MV-4-11 (cell line): ENCODE measurements around the gene RSPH9.
A peak's percentile ranks its signal among the peaks of the same experiment; 100 is the strongest.
"Not testable (repeated sequence)": the region's sequence is repeated elsewhere in the genome, so short reads cannot be mapped to it uniquely, and the experiment has no call there.

Source experiments
- DNase-seq: peaks from one replicate; lab custom pipeline; 2025; lab: John Stamatoyannopoulos, UW

Gene RSPH9

DNA sequence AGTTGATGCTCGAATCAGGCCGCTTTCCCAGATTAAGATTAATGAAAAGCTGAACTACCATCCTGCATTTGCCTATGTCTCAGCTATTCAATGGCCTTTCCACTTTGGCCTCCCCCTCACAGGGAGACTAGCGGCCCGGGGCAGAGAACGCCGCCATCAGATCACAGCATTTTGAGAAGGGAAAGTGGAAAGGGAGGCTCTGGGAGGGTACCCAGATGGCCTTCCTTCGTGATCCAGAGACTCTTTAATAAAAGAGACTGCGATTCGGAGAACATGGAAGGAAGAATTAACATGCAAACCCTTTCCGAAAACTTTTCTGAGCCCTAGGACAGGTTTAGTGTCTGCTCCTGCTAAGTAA lies 42.2 kb downstream of the RSPH9 start:
- no peak for DNase-seq

GRCh38 chr6:43687437-43688347 lies 42.9 kb downstream of the RSPH9 start, which contains the start of gene MRPS18A:
TSS of gene MRPS18A (minus strand) at chr6:43687791. CDS start at chr6:43687779, 12 bp downstream.
- DNase-seq: peak; percentile 57

- DNase-seq: no peak
These were observed 44.6 kb downstream of the RSPH9 start for GRCh38 chr6:43689421-43689820.

GRCh38 chr6:43695215-43695966 lies 50.6 kb downstream of the RSPH9 start:
- no peak for DNase-seq

DNA sequence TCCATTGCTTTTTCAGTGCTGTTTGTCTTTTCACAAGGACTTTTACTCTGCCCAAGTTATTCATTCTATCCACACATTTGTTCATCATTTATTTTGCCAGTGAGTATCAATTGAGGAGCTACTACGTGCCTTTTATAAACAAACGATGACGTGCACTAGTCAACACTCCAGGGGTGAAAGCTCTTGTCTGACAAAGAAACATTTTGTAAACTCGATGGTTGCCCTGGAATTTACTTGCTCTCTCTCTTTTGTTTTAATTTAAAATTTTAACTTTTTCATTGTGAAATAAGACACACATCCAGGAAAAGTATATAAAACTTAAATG lies 51.1 kb downstream of the RSPH9 start:
- no peak for DNase-seq

DNA sequence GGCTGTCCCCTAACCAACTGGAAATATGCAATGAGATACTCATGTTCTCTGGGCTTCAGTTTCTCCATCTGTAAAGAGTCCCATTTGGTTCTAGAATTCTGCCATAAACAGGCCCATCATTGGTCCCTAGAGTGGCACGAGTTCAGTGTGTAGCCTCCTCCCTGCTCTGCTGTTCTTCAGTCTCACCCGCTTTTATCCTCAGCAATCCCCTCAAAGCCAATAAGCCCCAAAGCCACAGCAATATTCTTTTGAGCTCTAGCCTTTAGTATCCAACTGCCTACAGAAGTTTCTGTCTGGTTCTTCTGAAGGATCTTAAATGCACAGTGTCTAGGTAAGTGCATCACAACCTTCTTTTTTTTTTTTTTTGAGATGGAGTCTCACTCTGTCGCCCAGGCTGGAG lies 52.6 kb downstream of the RSPH9 start:
- no peak for DNase-seq

DNA sequence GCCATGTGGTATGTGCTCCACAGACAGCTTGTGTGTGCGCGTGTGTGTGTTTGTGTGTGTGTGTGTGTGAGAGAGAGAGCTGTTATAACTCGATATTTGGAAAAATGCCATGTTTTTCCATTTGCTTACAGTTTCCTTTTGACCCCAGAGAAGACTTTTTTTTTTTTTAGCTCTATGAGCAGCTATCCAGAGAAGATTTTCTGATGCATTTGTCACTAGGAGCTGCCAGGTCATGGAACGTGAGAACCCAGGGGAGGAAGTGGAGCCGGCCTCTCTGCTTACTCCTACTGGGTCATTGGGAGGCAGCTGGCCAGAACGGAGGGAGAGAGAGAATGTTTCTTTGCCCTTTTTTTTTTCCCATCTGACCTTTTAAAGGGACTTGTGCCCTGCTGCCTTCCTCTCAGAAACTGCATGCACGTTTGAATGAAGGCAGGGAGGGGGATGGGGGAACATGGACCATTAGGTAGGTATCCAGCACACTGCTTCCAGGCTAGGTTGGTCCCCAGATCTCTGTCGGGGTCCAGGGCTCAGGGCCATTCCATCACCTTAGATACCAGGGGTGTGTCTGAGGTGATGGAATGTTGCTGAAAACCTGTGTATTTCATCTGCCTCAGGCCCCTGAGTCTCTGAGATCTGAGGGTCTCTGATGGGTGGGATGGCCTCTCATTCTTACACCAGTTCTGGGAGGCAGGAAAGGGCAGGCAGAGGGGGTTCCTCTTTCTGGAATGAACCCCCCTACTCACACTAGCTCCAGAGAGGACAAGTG lies 53.9 kb downstream of the RSPH9 start:
- DNase-seq: no peak

GRCh38 chr6:43699564-43700186 lies 54.8 kb downstream of the RSPH9 start:
- DNase-seq: no peak

DNA sequence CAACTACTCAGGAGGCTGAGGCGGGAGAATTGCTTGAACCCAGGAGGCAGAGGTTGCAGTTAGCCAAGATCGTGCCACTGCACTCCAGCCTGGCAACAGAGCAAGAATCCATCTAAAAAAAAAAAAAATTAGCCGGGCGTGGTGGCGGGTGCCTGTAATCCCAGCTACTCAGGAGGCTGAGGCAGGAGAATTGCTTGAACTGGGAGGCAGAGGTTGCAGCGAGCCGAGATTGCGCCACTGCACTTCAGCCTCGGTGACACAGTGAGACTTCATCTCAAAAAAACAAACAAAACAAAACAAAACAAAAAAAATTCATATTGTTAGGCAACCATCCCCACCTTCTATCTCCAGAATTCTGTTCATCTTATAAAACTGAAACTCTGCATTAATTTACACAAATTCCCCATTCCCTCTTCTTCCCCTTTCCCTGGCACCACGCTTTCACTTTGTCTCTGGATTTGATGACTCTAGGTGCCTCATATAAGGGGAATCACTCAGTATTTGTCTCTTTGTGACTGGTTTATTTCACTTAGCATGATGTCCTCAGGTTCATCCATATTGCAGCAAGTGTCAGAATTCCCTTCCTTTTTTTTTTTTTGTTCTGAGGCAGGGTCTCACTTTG lies 56.2 kb downstream of the RSPH9 start:
- not testable (repeated sequence) for DNase-seq

DNA sequence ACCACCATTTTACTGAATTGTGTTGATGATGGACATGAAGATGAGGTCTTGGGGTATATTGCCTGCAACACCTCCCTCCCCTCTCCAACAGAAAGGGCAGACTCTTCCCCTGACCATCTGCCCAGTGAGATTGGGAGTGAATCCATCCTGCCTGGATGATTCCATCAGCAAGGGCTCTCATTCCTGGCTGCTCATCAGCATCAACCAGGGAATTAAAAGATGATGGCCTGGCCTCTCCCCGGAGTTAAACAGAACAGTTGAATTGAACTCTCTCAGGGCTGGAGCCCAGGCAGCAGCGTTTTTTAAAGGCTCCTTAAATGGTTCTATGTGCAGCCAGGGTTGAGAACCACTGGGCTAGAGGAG lies 57.3 kb downstream of the RSPH9 start:
- no peak for DNase-seq

DNA sequence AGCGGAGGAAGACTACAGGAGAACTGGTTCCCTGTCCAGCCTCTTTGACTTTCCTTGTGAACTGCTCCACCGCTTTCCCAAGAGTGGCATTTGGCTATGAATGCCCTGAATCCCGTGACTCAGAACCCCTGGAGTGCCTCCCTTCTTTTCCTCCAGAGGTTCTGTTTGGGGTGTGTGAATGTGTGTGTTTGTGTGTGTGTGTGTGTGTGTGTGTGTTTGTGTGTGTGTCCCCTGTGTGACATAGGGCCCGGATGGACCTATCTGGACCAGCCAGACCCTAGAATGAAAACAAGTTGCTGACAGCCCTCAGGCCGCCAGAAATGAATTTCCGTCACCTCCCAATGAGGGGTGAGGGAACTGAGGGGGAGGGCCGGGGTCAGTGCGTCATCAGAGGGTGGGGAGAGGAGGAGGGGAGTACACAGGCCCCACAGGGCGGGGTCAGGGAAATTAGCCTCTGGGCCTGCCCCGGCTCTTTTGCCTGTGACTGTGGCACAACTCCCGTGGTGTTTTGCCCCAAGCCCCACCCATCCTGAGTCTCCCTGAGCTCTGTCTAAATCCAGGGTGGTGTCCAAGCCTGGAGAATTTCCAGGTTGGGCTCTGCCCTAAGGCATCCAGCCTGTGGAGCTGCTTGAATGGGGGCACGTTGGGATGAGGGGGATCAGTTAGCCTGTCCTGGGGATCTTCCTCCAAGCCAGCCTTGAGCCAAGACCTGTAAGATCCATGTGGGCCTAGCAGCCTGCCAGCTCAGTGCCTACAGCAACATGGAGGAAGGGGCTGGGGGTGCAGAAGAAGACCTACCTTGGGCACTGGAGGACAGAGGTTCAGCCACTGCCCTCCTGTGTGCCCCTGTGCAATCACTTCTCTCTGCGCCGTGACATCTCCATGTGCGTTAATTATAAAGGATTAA lies 58.0 kb downstream of the RSPH9 start:
- DNase-seq: no peak

- peak; percentile 58 for DNase-seq
These were observed 58.9 kb downstream of the RSPH9 start for GRCh38 chr6:43703512-43704429.

- peak; percentile 81 for DNase-seq
These were observed 61.2 kb downstream of the RSPH9 start for GRCh38 chr6:43705996-43706395.

GRCh38 chr6:43706788-43707187 lies 62.0 kb downstream of the RSPH9 start:
- DNase-seq: peak; percentile 45

DNA sequence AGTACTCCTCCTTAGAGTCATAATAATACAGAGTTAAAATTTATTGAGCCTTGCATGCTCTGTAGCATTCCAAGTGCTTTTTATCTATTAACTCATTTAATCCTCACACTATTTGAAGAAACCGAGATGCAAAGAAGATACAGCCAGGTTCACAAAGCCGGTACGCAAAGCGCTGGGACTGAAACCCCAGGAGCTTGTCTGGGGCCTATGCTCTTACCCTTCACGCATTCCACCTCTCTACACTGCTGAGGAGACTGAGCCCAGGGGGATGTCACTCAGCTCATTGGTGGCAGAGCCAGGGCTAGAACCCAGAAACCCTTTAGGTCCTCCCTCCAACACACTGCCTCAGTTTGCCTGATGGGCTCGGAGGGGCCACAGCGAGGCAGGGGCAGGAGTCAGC lies 62.4 kb downstream of the RSPH9 start:
- DNase-seq: no peak

DNA sequence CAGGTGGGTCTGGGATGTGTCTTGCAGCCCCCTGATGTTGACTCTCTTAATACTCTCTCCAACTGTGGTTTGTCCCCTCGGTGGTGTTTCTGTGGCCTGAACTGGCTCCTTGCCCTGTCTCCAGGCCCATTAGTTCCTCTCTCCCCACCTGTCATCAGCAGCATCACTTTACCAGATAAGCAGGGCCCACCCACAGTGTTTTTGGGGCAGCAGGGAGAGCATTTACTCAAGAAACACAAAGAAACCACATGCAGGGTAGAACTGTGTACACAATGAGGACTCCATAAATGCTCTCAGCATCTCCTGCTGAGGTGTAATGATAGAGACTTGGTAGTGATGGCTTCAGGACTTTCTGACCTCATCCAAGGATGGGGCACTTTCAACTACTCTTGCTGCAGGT lies 62.9 kb downstream of the RSPH9 start:
- no peak for DNase-seq

DNA sequence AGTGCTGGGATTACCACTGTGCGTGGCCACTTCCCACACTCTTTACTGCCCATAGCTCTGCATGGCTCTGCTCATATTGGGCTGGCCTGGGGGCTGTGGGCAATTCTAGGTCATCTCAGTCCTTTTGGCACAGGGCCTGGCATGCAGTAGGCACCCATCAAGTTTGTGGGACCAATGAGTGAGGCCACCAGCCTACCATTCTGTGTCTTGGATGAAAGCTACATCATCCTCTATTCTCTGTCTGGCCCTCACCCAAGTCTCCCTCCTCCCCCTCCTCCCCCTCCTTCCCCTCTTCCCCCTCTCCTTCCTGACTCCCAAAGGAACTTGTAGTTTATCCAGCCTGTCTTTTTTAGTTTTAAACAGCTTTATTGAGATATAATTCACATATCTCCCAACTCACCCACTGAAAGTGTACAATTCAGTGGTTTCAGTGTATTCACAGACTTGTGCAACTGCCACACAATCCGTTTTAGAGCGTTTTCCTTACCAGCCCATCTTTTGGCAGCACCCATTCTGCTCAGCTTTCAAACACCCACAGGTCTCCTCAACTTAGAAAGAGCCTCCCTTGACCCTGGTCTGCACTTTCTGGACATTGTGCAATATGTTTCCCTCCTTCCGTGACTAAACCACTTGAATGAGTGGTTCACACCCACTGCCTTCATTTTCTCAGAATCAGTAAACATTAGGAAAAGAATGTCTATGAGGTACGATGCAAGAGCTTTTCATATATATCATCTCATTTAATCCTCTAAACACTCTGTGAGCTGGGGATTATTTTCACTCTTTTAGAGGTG lies 64.2 kb downstream of the RSPH9 start:
- peak; percentile 98 for DNase-seq

- DNase-seq: no peak
These were observed 64.9 kb downstream of the RSPH9 start for GRCh38 chr6:43709654-43710303.
